Retinal pigment epithelial cell (primary cell): Measurements from ENCODE around the gene EVL.
"Not testable (repeated sequence)": the region's sequence is repeated elsewhere in the genome, so short reads cannot be mapped to it uniquely, and the experiment has no call there.

Source experiments
- DNase-seq: peaks from one replicate; pipeline ENCODE4 v3.0.0-alpha.2; 2010; ENCODE audit warnings: low read depth
- H3K4me3 ChIP-seq: 2 replicates; pipeline ENCODE4 v1.5.1; 2011; ENCODE audit warnings: mild to moderate bottlenecking, low read length, control low read depth, moderate library complexity
- CTCF ChIP-seq: conservative IDR thresholded peaks from 2 replicates; pipeline ENCODE4 v1.5.1; 2011; ENCODE audit warnings: low read depth, low read length, control low read depth, inconsistent platforms

The EVL gene

DNA sequence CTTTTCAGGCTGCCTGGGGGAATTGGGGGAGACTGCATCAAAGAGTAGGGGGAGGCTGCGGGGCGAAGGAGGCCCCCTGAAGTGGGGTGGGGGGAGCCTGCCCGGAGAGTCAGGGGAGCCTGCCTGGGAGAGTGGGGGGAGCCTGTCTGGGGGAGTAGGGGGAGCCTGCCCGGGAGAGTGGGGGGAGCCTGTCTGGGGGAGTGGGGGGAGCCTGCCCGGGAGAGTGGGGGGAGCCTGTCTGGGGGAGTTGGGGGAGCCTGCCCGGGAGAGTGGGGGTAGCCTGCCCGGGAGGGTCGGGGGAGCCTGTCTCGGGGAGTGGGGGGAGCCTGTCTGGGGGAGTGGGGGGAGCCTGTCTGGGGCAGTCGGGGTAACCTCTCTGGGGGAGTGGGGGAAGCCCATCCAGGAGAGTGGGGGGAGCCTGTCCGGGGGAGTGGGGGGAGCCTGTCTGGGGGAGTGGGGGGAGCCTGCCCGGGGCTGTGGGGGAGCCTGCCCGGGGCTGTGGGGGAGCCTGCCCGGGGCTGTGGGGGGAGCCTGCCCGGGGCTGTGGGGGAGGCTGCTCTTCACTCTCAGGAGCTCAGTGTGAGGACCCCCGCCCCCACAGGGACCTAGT, 100.7 kb downstream of the EVL start:
- TF ChIP-seq CTCF: no peak
- no peak overlapping the region for H3K4me3 ChIP-seq
- no peak for DNase-seq

GRCh38 chr14:100168506-100168905, 103.3 kb downstream of the EVL start:
- DNase-seq: no peak
- H3K4me3 ChIP-seq: no peak overlapping the region
- TF ChIP-seq CTCF: no peak

GRCh38 chr14:100170880-100171279, 105.7 kb downstream of the EVL start:
- TF ChIP-seq CTCF: no peak
- DNase-seq: no peak
- H3K4me3 ChIP-seq: no peak overlapping the region

- no peak for TF ChIP-seq CTCF
- no peak for DNase-seq
- no peak overlapping the region for H3K4me3 ChIP-seq
Observed at GRCh38 chr14:100172811-100173210, 107.6 kb downstream of the EVL start.

- H3K4me3 ChIP-seq: no peak overlapping the region
- TF ChIP-seq CTCF: no peak
- DNase-seq: no peak
Observed at GRCh38 chr14:100173353-100173752, 108.1 kb downstream of the EVL start.

DNA sequence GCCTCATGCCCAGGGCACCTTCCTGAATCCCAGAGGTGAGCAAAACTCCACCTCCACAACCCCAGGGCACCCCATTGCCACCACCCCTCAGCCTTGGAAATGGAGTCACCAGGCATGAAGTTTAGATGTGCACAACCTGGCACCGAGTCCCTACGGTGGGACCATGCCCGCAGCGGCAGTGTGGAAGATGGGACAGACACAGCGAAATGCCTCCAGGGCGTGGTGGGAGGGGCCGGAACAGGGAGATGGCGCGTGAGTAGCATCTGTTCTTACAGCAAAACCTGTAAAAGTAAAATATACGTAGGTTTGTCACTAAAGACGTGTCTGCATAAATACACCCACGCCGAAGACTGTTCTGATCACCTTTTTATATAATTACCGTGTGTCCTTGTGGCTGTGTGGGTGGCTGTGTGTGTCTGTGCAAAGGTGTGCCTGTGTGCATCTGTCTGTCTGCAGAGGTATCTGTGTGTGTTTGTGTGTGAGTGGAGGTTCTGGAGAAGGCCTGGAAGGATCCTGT, 111.6 kb downstream of the EVL start:
- TF ChIP-seq CTCF: no peak
- no peak for DNase-seq
- no peak overlapping the region for H3K4me3 ChIP-seq

DNA sequence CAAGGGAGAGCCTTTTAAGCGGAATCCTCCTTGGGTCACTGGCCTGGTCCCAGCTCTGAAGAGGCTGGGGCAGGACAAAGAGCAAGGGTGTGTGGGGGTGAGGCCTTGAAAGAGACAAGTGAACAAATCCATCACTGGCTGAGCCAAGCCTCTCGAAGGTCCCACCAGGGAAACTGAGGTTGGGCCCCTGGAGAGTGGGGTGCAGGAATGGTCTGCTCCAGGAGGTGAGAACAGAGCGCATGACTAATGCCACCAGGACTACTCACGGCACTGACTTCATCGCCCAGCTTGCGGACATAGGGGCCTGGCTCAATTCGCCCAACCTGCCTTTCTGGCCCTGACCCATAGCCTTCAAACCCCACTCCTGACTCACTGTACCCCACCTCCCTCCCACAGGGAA, 113.5 kb downstream of the EVL start:
- TF ChIP-seq CTCF: no peak
- DNase-seq: no peak

GRCh38 chr14:100180671-100181070, 115.4 kb downstream of the EVL start:
- not testable (repeated sequence) for H3K4me3 ChIP-seq, DNase-seq

More for the DNA sequence above, 113.5 kb downstream of the EVL start:
- no peak overlapping the region for H3K4me3 ChIP-seq

DNA sequence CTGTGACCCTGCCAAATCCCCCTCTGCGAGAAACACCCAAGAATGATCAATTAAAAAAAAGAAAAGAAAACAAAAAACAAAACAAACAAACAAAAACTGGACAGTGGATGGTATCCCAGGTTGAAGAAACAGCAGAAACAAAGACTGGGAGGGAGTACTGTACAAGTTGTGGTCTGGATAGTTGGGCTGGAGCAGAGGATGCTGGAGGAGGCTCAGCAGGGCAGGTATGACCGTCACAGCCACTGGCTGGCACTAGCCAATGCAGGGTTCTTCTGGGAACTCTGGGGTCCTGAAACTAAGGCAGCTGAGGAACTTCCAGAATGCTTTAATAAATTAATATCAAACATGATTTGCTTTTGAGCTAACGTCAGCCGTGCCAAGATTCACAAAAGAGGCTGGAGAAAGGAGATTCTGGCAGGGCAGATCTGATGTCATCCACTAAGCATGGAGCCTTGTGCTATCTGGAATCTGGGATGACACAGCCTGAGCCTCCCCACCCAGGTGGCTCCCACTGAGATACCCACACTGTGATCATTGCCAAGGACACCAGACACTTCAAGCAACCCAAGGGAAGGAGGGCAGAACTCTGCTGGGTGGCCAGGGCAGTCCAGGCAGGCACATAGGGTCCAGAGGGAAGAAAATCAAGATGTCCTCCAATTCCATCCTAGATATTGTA, 116.8 kb downstream of the EVL start:
- H3K4me3 ChIP-seq, DNase-seq: not testable (repeated sequence)
